H1 (cell line): ENCODE data around the gene ALAS1. TPM values are rescaled to one million over a fixed set of nuclear protein-coding genes. Genes with fewer than 3 reads are reported as not detected.

ENCODE experiments used
- CTCF ChIA-PET: fragments of 300-600 bp; sonication (Branson Sonifier 250); formaldehyde crosslinking; loops from one replicate; lab custom pipeline; 2021; ENCODE audit not compliant: partially characterized antibody; lab: Charles Lee
- POLR2A ChIA-PET: fragments of 300-600 bp; sonication (Branson Sonifier 250); formaldehyde crosslinking; loops from one replicate; lab custom pipeline; 2021; ENCODE audit warnings: inconsistent platforms; ENCODE audit not compliant: partially characterized antibody; lab: Charles Lee
- DNase-seq, 2 experiments: peaks; one replicate each; pipeline versions ENCODE4 v3.0.0 to v3.0.0-alpha.2; 2010 to 2022; ENCODE audit warnings: low spot score in 2 of 2, low read depth in 1 of 2, mixed read lengths in 1 of 2
- FAIRE-seq: peaks from 2 replicates; lab custom pipeline; 2011; peaks lifted over from hg19 to GRCh38; lab: Jason Lieb, UNC
- H2AFZ ChIP-seq: 2 replicates; pipeline ENCODE4 v1.8.1; 2012; ENCODE audit warnings: low read length, inconsistent platforms
- H2AK5ac ChIP-seq: 2 replicates; pipeline ENCODE4 v1.6.1; 2013; ENCODE audit warnings: low read depth, low read length
- H2BK120ac ChIP-seq: replicated peaks from 2 replicates; pipeline ENCODE3; 2013; ENCODE audit warnings: low read depth, low read length, inconsistent platforms
- H2BK12ac ChIP-seq: 2 replicates; pipeline ENCODE4 v1.6.1; 2013; ENCODE audit warnings: low read depth, low read length
- H2BK15ac ChIP-seq: 2 replicates; pipeline ENCODE4 v1.6.1; 2013; ENCODE audit warnings: low read length
- H2BK20ac ChIP-seq: 2 replicates; pipeline ENCODE4 v1.6.1; 2013; ENCODE audit warnings: low read length
- H2BK5ac ChIP-seq: 2 replicates; pipeline ENCODE4 v1.6.1; 2013; ENCODE audit warnings: low read depth, low read length
- H3K14ac ChIP-seq: 2 replicates; pipeline ENCODE4 v1.6.1; 2013; ENCODE audit warnings: inconsistent platforms; ENCODE audit not compliant: insufficient read length
- H3K18ac ChIP-seq: 2 replicates; pipeline ENCODE4 v1.6.1; 2013; ENCODE audit warnings: low read length; ENCODE audit errors: extremely low read depth
- H3K23ac ChIP-seq: 2 replicates; pipeline ENCODE4 v1.6.1; 2013; ENCODE audit warnings: inconsistent platforms; ENCODE audit not compliant: insufficient read length
- H3K23me2 ChIP-seq: 2 replicates; pipeline ENCODE4 v1.6.1; 2013; ENCODE audit warnings: low read depth, low read length
- H3K27ac ChIP-seq: 2 replicates; pipeline ENCODE4 v1.6.1; 2011; ENCODE audit warnings: low read depth, low read length, inconsistent platforms
- H3K27me3 ChIP-seq, 4 experiments: replicated peaks in 1 of 4; 1 replicate in 1 of 4; 2 replicates in 3 of 4; pipeline versions ENCODE4 v1.6.1 to v1.8.1; 2011 to 2013; ENCODE audit warnings: low read length in 3 of 4, mild to moderate bottlenecking in 3 of 4, inconsistent platforms in 2 of 4, mixed read lengths in 2 of 4, moderate library complexity in 1 of 4; ENCODE audit not compliant: control insufficient read depth in 3 of 4, insufficient read depth in 3 of 4; ENCODE audit errors: extremely low read depth in 1 of 4
- H3K36me3 ChIP-seq, 4 experiments: 2 replicates each; pipeline versions ENCODE4 v1.6.1 to v1.8.1; 2011 to 2013; ENCODE audit warnings: mild to moderate bottlenecking in 4 of 4, low read length in 3 of 4, moderate library complexity in 2 of 4, control low read depth in 1 of 4, inconsistent platforms in 1 of 4; ENCODE audit not compliant: insufficient read depth in 4 of 4, control insufficient read depth in 2 of 4
- H3K4ac ChIP-seq: replicated peaks from 2 replicates; pipeline ENCODE3; 2013; ENCODE audit warnings: low read length, low read depth, mixed read lengths, inconsistent platforms; ENCODE audit not compliant: insufficient read length
- H3K4me1 ChIP-seq, 4 experiments: replicated peaks in 1 of 4; 1 replicate in 1 of 4; 2 replicates in 3 of 4; pipeline versions ENCODE4 v1.6.1 to v1.8.1; 2011 to 2013; ENCODE audit warnings: low read length in 3 of 4, inconsistent platforms in 2 of 4, mixed read lengths in 1 of 4; ENCODE audit not compliant: insufficient read depth in 4 of 4, control insufficient read depth in 3 of 4
- H3K4me2 ChIP-seq, 2 experiments: 2 replicates each; pipeline versions ENCODE4 v1.6.1 to v1.8.1; 2011 to 2013; ENCODE audit warnings: low read depth in 2 of 2, low read length in 2 of 2, control low read depth in 1 of 2, inconsistent platforms in 1 of 2, mild to moderate bottlenecking in 1 of 2; ENCODE audit not compliant: insufficient read depth in 1 of 2
- H3K4me3 ChIP-seq, 4 experiments: fragments of 200-600, 300-600 bp in 1 of 4; sonication (generic), shearing (Covaris generic), sonication (Bioruptor Twin) in 1 of 4; 2 replicates each; pipeline versions ENCODE4 v1.5.1 to v1.8.1; 2011 to 2016; ENCODE audit warnings: low read length in 4 of 4, low read depth in 3 of 4, control low read depth in 2 of 4, inconsistent platforms in 2 of 4, mild to moderate bottlenecking in 2 of 4, mixed read lengths in 1 of 4, moderate library complexity in 1 of 4; ENCODE audit not compliant: insufficient read depth in 2 of 4; ENCODE audit errors: extremely low read depth in 1 of 4
- H3K56ac ChIP-seq: replicated peaks from 2 replicates; pipeline ENCODE3; 2013; ENCODE audit warnings: low read depth, mild to moderate bottlenecking, mixed read lengths, low read length, inconsistent platforms; ENCODE audit not compliant: insufficient read length
- H3K79me1 ChIP-seq: 2 replicates; pipeline ENCODE4 v1.6.1; 2013; ENCODE audit warnings: low read depth, low read length, control low read depth
- H3K79me2 ChIP-seq, 2 experiments: 2 replicates each; pipeline versions ENCODE4 v1.6.1 to v1.8.1; 2012 to 2013; ENCODE audit warnings: low read length in 2 of 2, mild to moderate bottlenecking in 2 of 2, inconsistent platforms in 1 of 2; ENCODE audit not compliant: insufficient read depth in 2 of 2, control insufficient read depth in 1 of 2
- H3K9ac ChIP-seq, 4 experiments: replicated peaks in 1 of 4; 1 replicate in 1 of 4; 2 replicates in 3 of 4; pipeline versions ENCODE4 v1.6.1 to v1.8.1; 2011 to 2013; ENCODE audit warnings: low read depth in 3 of 4, low read length in 3 of 4, control low read depth in 2 of 4, mild to moderate bottlenecking in 2 of 4, moderate library complexity in 2 of 4, inconsistent platforms in 1 of 4; ENCODE audit errors: extremely low read depth in 1 of 4
- H3K9me3 ChIP-seq, 2 experiments: 2 replicates each; pipeline versions ENCODE4 v1.6.1 to v1.8.1; 2012 to 2013; ENCODE audit warnings: mild to moderate bottlenecking in 2 of 2, moderate library complexity in 2 of 2, control low read depth in 1 of 2, inconsistent platforms in 1 of 2, low read depth in 1 of 2, low read length in 1 of 2, mixed read lengths in 1 of 2; ENCODE audit not compliant: insufficient read depth in 2 of 2
- H4K20me1 ChIP-seq, 2 experiments: replicated peaks in 1 of 2; 2 replicates each; pipeline versions ENCODE3 to v1.8.1; 2011 to 2013; ENCODE audit warnings: inconsistent platforms in 2 of 2, low read length in 2 of 2, mild to moderate bottlenecking in 1 of 2; ENCODE audit not compliant: insufficient read depth in 2 of 2, control insufficient read depth in 1 of 2
- H4K5ac ChIP-seq: 2 replicates; pipeline ENCODE4 v1.6.1; 2013; ENCODE audit warnings: low read length, low read depth, mixed read lengths, inconsistent platforms; ENCODE audit not compliant: insufficient read length
- H4K8ac ChIP-seq: 2 replicates; pipeline ENCODE4 v1.8.0; 2013; ENCODE audit warnings: mild to moderate bottlenecking, moderate library complexity, low read length, inconsistent platforms; ENCODE audit not compliant: insufficient read depth; ENCODE audit errors: extremely low read depth
- H4K91ac ChIP-seq: replicated peaks from 2 replicates; pipeline ENCODE3; 2013; ENCODE audit warnings: low read length, mixed read lengths, inconsistent platforms; ENCODE audit not compliant: insufficient read length
- CBX5 ChIP-seq: fragments of 300-800, 300-1000 bp; sonication (generic); IDR thresholded peaks from 2 replicates; pipeline ENCODE4 v1.7.1; 2016; ENCODE audit warnings: antibody characterized with exemption, low read length, low read depth
- JUND ChIP-seq: IDR thresholded peaks from 2 replicates; pipeline ENCODE4 v1.6.1; 2011; ENCODE audit warnings: mild to moderate bottlenecking, improper control_type of control experiment, low read length
- RNF2 ChIP-seq: fragments of 200-900, 300-1000 bp; sonication (generic); IDR thresholded peaks from 2 replicates; pipeline ENCODE4 v1.7.1; 2016; ENCODE audit warnings: borderline replicate concordance, low read depth, mild to moderate bottlenecking, antibody characterized with exemption, low read length; ENCODE audit not compliant: poor library complexity, severe bottlenecking; ENCODE audit errors: missing control alignments
- SIX5 ChIP-seq: IDR thresholded peaks from 2 replicates; pipeline ENCODE4 v1.6.1; 2011; ENCODE audit warnings: mild to moderate bottlenecking, low read depth, low read length
- SRF ChIP-seq: IDR thresholded peaks from 2 replicates; pipeline ENCODE4 v1.6.1; 2011; ENCODE audit warnings: mild to moderate bottlenecking, low read depth, low read length, moderate library complexity
- TCF12 ChIP-seq: IDR thresholded peaks from 2 replicates; pipeline ENCODE4 v1.6.1; 2011; ENCODE audit warnings: low read depth, mild to moderate bottlenecking, low read length
- WGBS, 2 experiments: shearing (Covaris generic) in 1 of 2; methylation state at CpG; one replicate each; pipeline versions ENCODE4 v1.1.6 to v1.1.7; 2013 to 2015; ENCODE audit warnings: low lambda C conversion rate in 2 of 2, mixed read lengths in 2 of 2, inconsistent platforms in 1 of 2, low coverage in 1 of 2, missing lambda C conversion rate in 1 of 2; ENCODE audit not compliant: insufficient replicate concordance in 2 of 2, insufficient coverage in 1 of 2, insufficient read length in 1 of 2; ENCODE audit errors: extremely low coverage in 1 of 2, missing lambda C conversion rate in 1 of 2; 5-methylcytosine and 5-hydroxymethylcytosine counted together
- polyA plus RNA-seq, 7 experiments: library from polyadenylated mRNA; depleted of rRNA in 3 of 7; stranded (reverse) in 5 of 7; unstranded in 2 of 7; fragments of >200 nt in 5 of 7; fragments of 200-250 nt in 2 of 7; gene quantifications; 1 replicate in 5 of 7; 2 replicates in 1 of 7; 4 replicates in 1 of 7; pipeline versions ENCODE4 v1.2.1 to v1.2.3, GENCODE V29; 2011 to 2013; ENCODE audit warnings: missing spikeins in 2 of 7, mixed read lengths in 2 of 7
- total RNA-seq: library from RNA; stranded (reverse); fragmentation: NEBNext Ultra II Directional; extraction: Animal tissue kit (Norgen Biotek cat#: 25700); gene quantifications from 2 replicates; pipeline ENCODE4 v1.2.1, GENCODE V29; 2021

The ALAS1 gene
- total and polyA plus RNA-seq, 2 of the 8 experiments (the other 6 are each of a cell fraction or from before 2014, with no cell fraction given) = 45.9 to 84.4 TPM

GRCh38 chr3:52200981-52201679 lies 3.2 kb downstream of the ALAS1 start:
- Histone ChIP-seq H3K36me3 (peaks cover 32 to 60% (median 41%) of the 10 kb centered on the region in 4 experiments), H3K23ac (no peak overlapping the region), H4K20me1 (peaks cover 0 to 3% of the 10 kb centered on the region in 2 experiments), H3K23me2 (peaks cover 4% of the 10 kb centered on the region; the same call in 1 of the 2 replicates), H3K4me2 (no peak overlapping the region), H3K79me1 (no peaks in the 10 kb centered on the region; the same call in none of the 2 replicates), H3K79me2 (peaks cover 0 to 8% of the 10 kb centered on the region in 2 experiments; a peak in 2 of 4 replicates), H2BK5ac (no peak overlapping the region), H3K4me1 (peaks cover 0 to 12% (median 7%) of the 10 kb centered on the region in 4 experiments; a peak in 6 of 7 replicates), H3K9ac (no peak overlapping the region), H2BK120ac (no peak overlapping the region), H2AK5ac (no peak overlapping the region), H3K56ac (no peak overlapping the region), H4K91ac (no peak overlapping the region), H3K4ac (no peak overlapping the region), H2BK20ac (no peak overlapping the region), H3K27me3 (peaks cover 0 to 3% (median 0%) of the 10 kb centered on the region in 4 experiments; a peak in 2 of 7 replicates), H2BK15ac (no peak overlapping the region), H3K14ac (no peak overlapping the region), H4K5ac (no peak overlapping the region), H3K4me3 (no peak overlapping the region), H2BK12ac (no peak overlapping the region), H3K9me3 (no peaks in the 10 kb centered on the region), H4K8ac (no peak overlapping the region), H3K18ac (no peak overlapping the region), H3K27ac (no peak overlapping the region), H2AFZ (no peak overlapping the region)
- ChIA-PET CTCF (interaction anchor here (0.9 to 1.7 kb wide), 3 partner anchors 19 to 63 kb away, joined by 3 to 6 read pairs (median 5); no protein-coding TSS in a partner anchor), POLR2A (no interaction called here)
- DNase-seq = no peak
- FAIRE-seq = no peak
- WGBS, 2 experiments = 91% methylated on average over 5 of the region's 5 CpGs; no CpG with 5 or more reads in 1 of the 2 experiments
- TF ChIP-seq TCF12 (no peak), SRF (no peak), SIX5 (no peak), CBX5 (no peak), JUND (no peak), RNF2 (no peak)
